ENCODE results near the gene FOXA3.
A peak's percentile ranks its signal among the peaks of the same experiment; 100 is the strongest.
"Not testable (repeated sequence)": the region's sequence is repeated elsewhere in the genome, so short reads cannot be mapped to it uniquely, and the experiment has no call there.

Gene FOXA3

GRCh38 chr19:45876411-45877197 lies 12.5 kb downstream of the FOXA3 start:
- DNase-seq: no peak

GRCh38 chr19:45878043-45878794 lies 14.1 kb downstream of the FOXA3 start:
- no peak for DNase-seq

DNA sequence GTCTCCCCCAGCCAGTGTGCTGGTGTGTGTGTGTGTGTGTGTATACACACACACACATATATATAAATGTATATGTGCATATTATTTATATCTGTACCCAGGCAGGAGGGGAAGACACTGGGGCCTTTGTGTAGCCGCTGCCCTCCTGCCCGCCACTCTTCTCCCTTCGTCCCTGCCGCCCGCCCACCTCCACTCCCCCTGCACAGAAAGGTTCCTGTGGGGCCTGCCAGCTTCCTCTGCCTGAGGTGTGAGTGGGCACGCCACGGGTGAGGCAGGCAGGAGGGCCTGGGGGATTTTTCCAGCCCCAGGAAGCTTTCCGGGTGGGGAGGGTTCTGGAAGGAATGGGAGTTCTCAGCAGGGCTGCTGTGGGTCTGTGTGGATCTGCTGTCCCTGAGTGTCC lies 14.9 kb downstream of the FOXA3 start:
- DNase-seq: no peak

DNA sequence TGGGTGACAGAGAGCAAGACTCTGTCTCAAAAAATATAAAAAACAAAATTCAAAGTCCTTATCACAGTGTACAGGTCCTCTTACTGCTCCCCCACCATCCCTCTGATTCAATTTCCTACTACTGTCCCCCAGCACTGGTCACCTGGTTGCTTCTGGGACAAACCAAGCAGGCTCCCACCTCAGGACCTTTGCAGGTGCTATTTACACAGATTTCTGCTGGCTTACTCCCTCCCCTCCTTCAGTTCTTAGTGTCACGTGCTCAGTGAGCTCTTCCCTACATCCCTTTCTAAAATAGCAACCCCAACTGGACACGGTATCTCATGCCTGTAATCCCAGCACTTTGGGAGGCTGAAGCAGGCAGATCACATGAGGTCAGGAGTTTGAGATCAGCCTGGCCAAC lies 15.8 kb downstream of the FOXA3 start:
- DNase-seq: no peak

DNA sequence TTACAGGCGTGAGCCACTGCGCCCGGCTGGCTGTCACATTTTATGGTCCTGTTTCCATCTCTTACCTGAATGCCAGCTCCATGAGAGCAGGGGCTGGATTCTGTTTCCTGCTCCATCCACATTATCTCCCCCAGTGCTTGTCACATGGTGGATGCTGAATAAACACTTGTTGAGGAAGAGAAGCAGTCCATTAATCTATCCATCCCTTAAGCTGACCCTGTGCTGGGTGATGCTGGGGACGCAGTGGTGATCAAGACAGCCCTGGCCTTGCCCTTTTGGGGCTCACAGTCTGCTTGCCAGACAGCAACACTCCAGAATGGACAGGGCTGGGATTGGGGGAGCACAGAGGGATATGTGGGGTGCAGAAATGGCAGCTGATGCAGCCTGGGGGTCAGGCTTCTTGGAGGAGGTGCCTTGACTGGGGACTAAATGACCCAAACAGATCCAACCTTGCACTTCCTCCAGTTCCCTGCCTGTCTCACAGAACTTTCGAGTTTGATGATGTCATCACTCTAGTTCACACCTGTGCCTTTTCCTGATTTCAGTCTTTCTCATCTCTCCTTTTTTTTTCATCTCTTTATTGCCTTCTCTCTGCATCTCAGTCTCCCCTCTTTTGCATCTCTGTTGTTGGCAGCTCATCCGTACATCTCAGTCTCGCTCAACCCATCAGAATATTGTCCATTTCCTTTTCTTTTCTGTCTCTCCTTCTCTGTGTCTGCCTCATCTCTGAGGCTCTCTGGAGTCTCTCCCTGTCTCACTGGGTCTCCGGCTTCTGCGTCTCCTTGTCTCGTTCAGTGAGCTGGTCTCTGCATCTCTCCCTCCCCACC lies 17.2 kb downstream of the FOXA3 start:
- no peak for DNase-seq

GRCh38 chr19:45881909-45882528 lies 17.9 kb downstream of the FOXA3 start:
- DNase-seq: no peak

- peak; percentile 77 to 80 for DNase-seq
These were observed 18.8 kb downstream of the FOXA3 start for GRCh38 chr19:45882652-45883585.

GRCh38 chr19:45883586-45883880 lies 19.4 kb downstream of the FOXA3 start:
- DNase-seq: no peak

DNA sequence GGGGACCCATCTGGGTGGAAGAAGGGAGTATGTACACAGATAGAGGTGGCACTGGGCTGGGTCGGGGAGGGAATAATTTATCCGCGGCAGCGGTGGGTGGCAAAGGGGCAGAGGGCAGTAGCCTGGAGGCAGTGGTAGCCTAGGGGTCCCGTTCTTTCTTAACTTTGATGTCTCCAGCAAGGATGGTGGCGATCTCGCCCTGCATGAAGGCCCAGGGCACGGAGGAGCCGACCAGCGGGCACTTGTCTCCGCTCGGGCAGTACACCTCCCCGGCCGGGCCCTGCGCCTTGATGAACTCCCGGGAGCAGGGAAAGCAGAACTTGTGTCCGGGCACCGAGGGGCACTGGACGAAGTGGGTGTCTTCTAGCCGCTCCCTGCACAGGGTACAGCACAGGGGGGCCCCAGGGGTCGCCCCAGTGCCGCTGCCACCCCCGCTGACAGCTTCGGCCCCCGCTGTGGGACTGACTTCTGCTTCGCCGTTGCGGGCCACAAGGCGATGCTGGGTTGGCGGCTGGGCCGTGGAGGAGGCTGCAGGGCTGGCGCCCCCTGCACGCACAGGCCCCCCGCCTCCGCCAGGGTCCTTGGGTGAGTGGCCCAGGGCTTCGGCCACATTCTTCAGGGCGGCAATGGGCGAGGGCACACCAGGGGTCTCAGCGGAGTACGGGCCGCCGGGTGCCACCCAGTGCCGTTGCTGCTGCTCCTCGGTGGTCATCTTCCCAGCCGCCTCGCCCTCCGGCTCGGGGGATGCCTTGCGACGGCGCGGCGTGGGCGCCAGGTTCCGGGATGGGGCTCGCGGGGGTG lies 20.0 kb downstream of the FOXA3 start:
- DNase-seq: no peak

GRCh38 chr19:45884682-45885555 lies 20.8 kb downstream of the FOXA3 start:
- DNase-seq: no peak

- peak; percentile 86 to 87 for DNase-seq
These were observed 21.7 kb downstream of the FOXA3 start, which contains the start of gene IRF2BP1 for GRCh38 chr19:45885556-45886426. Gene IRF2BP1 (minus strand): TSS chr19:45886141. CDS start chr19:45885774, 367 bp downstream.

DNA sequence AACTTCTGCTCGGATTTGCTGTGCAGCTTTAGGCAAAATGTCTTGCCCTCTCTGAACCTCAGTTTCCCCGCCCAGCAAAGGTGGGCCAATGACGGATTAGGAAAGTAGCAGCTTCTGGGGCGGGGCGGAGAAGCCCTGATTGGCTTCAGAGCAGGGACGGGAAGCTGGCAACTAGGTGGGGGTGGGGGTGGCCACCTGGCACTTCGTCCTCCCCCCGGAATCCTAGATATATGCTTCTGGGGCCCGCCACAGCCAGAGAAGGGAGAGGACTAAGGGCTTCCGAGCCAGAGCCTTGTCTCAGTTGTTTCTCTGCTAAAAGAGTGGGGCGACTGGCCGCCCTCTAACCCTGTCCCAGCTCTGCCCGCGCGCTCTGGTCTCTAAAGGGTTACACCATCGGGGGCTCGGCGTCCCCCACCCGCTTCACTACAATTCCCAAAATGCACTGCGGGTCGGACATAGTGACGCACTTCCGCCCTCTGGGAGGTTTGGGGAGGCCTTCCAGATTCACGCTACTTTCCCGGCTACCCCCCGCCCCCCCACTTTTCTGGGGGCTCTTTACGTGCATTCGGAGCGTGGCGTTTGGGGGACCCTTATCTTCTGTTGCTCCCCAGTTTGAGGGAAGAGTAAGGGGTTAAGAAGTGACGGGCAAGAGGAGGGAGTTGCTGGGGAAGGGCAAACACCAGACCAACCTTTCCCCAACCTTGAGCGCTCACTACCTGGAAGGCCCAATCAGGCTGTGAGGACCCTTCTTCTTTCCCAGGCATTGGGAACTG lies 22.5 kb downstream of the FOXA3 start:
- peak; percentile 84 to 86 for DNase-seq

- DNase-seq: no peak
These were observed 23.1 kb downstream of the FOXA3 start for GRCh38 chr19:45887200-45887710.

GRCh38 chr19:45889210-45889885 lies 25.2 kb downstream of the FOXA3 start:
- DNase-seq: no peak

- DNase-seq: no peak
These were observed 26.8 kb downstream of the FOXA3 start for GRCh38 chr19:45890877-45891276.

GRCh38 chr19:45895519-45895972 lies 31.4 kb downstream of the FOXA3 start:
- DNase-seq: no peak

GRCh38 chr19:45895983-45896599 lies 32.0 kb downstream of the FOXA3 start:
- not testable (repeated sequence) for DNase-seq

All from activated CD4-positive, alpha-beta T cell treated with anti-CD3 and anti-CD28 coated beads, Interleukin-2, amount 50 U/mL, for 4 hours (primary cell).